Duodenal mucosa (tissue), 2 donors: Measurements from ENCODE around the gene C1GALT1.
"Not testable (repeated sequence)": the region's sequence is repeated elsewhere in the genome, so short reads cannot be mapped to it uniquely, and the experiment has no call there.

Experiments
- H3K27ac ChIP-seq: one replicate; pipeline ENCODE4 v1.7.0; 2013; ENCODE audit warnings: low read depth, low read length
- H3K27me3 ChIP-seq, 2 donors: one replicate each; pipeline ENCODE4 v1.7.0; 2013; ENCODE audit warnings: low read length in 2 of 2, control low read depth in 1 of 2; ENCODE audit not compliant: insufficient read depth in 2 of 2, control insufficient read depth in 1 of 2
- H3K36me3 ChIP-seq, 2 donors: one replicate each; pipeline ENCODE4 v1.7.0; 2013; ENCODE audit warnings: low read length in 2 of 2, control low read depth in 1 of 2; ENCODE audit not compliant: insufficient read depth in 2 of 2, control insufficient read depth in 1 of 2
- H3K4me1 ChIP-seq, 2 donors: one replicate each; pipeline ENCODE4 v1.7.0; 2013; ENCODE audit warnings: low read length in 2 of 2, control low read depth in 1 of 2; ENCODE audit not compliant: insufficient read depth in 2 of 2, control insufficient read depth in 1 of 2
- H3K4me3 ChIP-seq, 2 donors: one replicate each; pipeline ENCODE4 v1.7.0; 2013; ENCODE audit warnings: low read length in 2 of 2, low read depth in 1 of 2
- H3K9ac ChIP-seq, 2 donors: one replicate each; pipeline ENCODE4 v1.7.0; 2013; ENCODE audit warnings: low read length in 2 of 2, low read depth in 1 of 2
- H3K9me3 ChIP-seq, 2 donors: one replicate each; pipeline ENCODE4 v1.7.0; 2013; ENCODE audit warnings: low read length in 2 of 2, control low read depth in 1 of 2; ENCODE audit not compliant: control insufficient read depth in 1 of 2

The C1GALT1 gene

GRCh38 chr7:7182156-7183060 lies at the start of gene C1GALT1:
Gene C1GALT1 (plus strand): TSS chr7:7182544. CDS start chr7:7234320, 51,776 bp downstream.
- Histone ChIP-seq H3K27me3 (no peaks in the 10 kb centered on the region), H3K36me3 (no peaks in the 10 kb centered on the region), H3K4me1 (peaks cover 24 to 29% of the 10 kb centered on the region in 2 donors), H3K9me3 (no peaks in the 10 kb centered on the region), H3K9ac (peak within 1 kb of the TSS; percentile 86 to 91), H3K27ac (peak within 1 kb of the TSS; percentile 96), H3K4me3 (peak within 1 kb of the TSS; percentile 90 to 91)

GRCh38 chr7:7134046-7134445 lies 48.3 kb upstream of the C1GALT1 start:
- Histone ChIP-seq H3K27ac (no peak overlapping the region), H3K9me3 (no peaks in the 10 kb centered on the region), H3K27me3 (no peaks in the 10 kb centered on the region), H3K4me3 (no peak overlapping the region), H3K4me1 (peaks cover 27 to 45% of the 10 kb centered on the region in 2 donors), H3K36me3 (no peaks in the 10 kb centered on the region), H3K9ac (no peak overlapping the region)

- H3K36me3 ChIP-seq: no peaks in the 10 kb centered on the region
- no peaks in the 10 kb centered on the region for H3K9me3 ChIP-seq
- no peak overlapping the region for H3K4me3 ChIP-seq
- H3K4me1 ChIP-seq: peaks cover 27 to 45% of the 10 kb centered on the region in 2 donors
- no peak overlapping the region for H3K9ac ChIP-seq
- no peaks in the 10 kb centered on the region for H3K27me3 ChIP-seq
- no peak overlapping the region for H3K27ac ChIP-seq
Observed at GRCh38 chr7:7135074-7135473, 47.3 kb upstream of the C1GALT1 start.

GRCh38 chr7:7135924-7136323 lies 46.4 kb upstream of the C1GALT1 start:
- H3K9me3 ChIP-seq, H3K9ac ChIP-seq, H3K27me3 ChIP-seq, H3K27ac ChIP-seq, H3K36me3 ChIP-seq: not testable (repeated sequence)
- Histone ChIP-seq H3K4me3 (peak overlapping the region in 1 of 2 donors; percentile 53), H3K4me1 (peaks cover 27 to 45% of the 10 kb centered on the region in 2 donors)

GRCh38 chr7:7136466-7137381 lies 45.6 kb upstream of the C1GALT1 start:
- no peak overlapping the region for H3K27ac ChIP-seq
- H3K27me3 ChIP-seq: no peaks in the 10 kb centered on the region
- H3K9ac ChIP-seq: no peak overlapping the region
- no peaks in the 10 kb centered on the region for H3K9me3 ChIP-seq
- no peaks in the 10 kb centered on the region for H3K36me3 ChIP-seq
- peaks cover 27 to 40% of the 10 kb centered on the region in 2 donors for H3K4me1 ChIP-seq
- H3K4me3 ChIP-seq: peak overlapping the region; percentile 30 to 53

GRCh38 chr7:7138897-7139296 lies 43.4 kb upstream of the C1GALT1 start:
- Histone ChIP-seq H3K4me1 (peaks cover 23 to 24% of the 10 kb centered on the region in 2 donors), H3K4me3 (no peak overlapping the region), H3K9me3 (no peaks in the 10 kb centered on the region), H3K9ac (no peak overlapping the region), H3K36me3 (no peaks in the 10 kb centered on the region), H3K27me3 (no peaks in the 10 kb centered on the region), H3K27ac (no peak overlapping the region)

- not testable (repeated sequence) for H3K36me3 ChIP-seq, H3K9ac ChIP-seq, H3K27ac ChIP-seq, H3K4me1 ChIP-seq, H3K4me3 ChIP-seq, H3K9me3 ChIP-seq, H3K27me3 ChIP-seq
Observed at GRCh38 chr7:7143404-7143803, 38.9 kb upstream of the C1GALT1 start.

GRCh38 chr7:7145151-7145550 lies 37.2 kb upstream of the C1GALT1 start:
- H3K9ac ChIP-seq, H3K4me1 ChIP-seq, H3K4me3 ChIP-seq, H3K27me3 ChIP-seq, H3K9me3 ChIP-seq, H3K36me3 ChIP-seq, H3K27ac ChIP-seq: not testable (repeated sequence)

GRCh38 chr7:7146837-7147236 lies 35.5 kb upstream of the C1GALT1 start:
- H3K9me3 ChIP-seq: no peaks in the 10 kb centered on the region
- no peak overlapping the region for H3K9ac ChIP-seq
- H3K27me3 ChIP-seq: no peaks in the 10 kb centered on the region
- no peak overlapping the region for H3K4me3 ChIP-seq
- no peaks in the 10 kb centered on the region for H3K36me3 ChIP-seq
- no peak overlapping the region for H3K27ac ChIP-seq
- H3K4me1 ChIP-seq: peaks cover 0 to 12% of the 10 kb centered on the region in 2 donors
